HEK293 (cell line): ENCODE data around the gene CARD6.
A peak's percentile ranks its signal among the peaks of the same experiment; 100 is the strongest.

ENCODE experiments used
- PRDM1 ChIP-seq: fragments of 450-650 bp; formaldehyde crosslinking; IDR thresholded peaks from 2 replicates; pipeline ENCODE4; 2016; ENCODE audit warnings: missing biosample characterization, missing genetic modification characterization
- PRDM10 ChIP-seq: fragments of 450-650 bp; formaldehyde crosslinking; IDR thresholded peaks from 2 replicates; pipeline ENCODE4 v1.5.1; 2016; ENCODE audit warnings: missing biosample characterization, missing genetic modification characterization
- TCF7L2 ChIP-seq: IDR thresholded peaks from 2 replicates; pipeline ENCODE4 v1.6.1; 2011; ENCODE audit warnings: low read depth, mild to moderate bottlenecking, inconsistent platforms, low read length, moderate library complexity, borderline replicate concordance
- ZNF24 ChIP-seq: fragments of 450-650 bp; formaldehyde crosslinking; IDR thresholded peaks from 2 replicates; pipeline ENCODE4 v1.5.1; 2016; ENCODE audit warnings: missing biosample characterization, missing genetic modification characterization
- ZNF423 ChIP-seq: fragments of 450-650 bp; formaldehyde crosslinking; IDR thresholded peaks from 2 replicates; pipeline ENCODE4 v1.5.1; 2016; ENCODE audit warnings: missing biosample characterization, missing genetic modification characterization
- ZNF626 ChIP-seq: fragments of 450-650 bp; sonication (Bioruptor Pico); formaldehyde crosslinking; IDR thresholded peaks from 2 replicates; pipeline ENCODE4 v1.5.1; 2018; ENCODE audit warnings: missing biosample characterization, missing genetic modification characterization, inconsistent platforms
- TF ChIP-seq, protein P1 (sequence below): fragments of 450-650 bp; formaldehyde crosslinking; IDR thresholded peaks from 2 replicates; pipeline ENCODE4 v1.5.1; 2016; ENCODE audit warnings: missing biosample characterization, missing genetic modification characterization

- TF ChIP-seq PRDM10 (tag by site-specific recombination): peak; percentile 29; the same call in 1 of the 2 replicates
- TF ChIP-seq, protein P1, sequence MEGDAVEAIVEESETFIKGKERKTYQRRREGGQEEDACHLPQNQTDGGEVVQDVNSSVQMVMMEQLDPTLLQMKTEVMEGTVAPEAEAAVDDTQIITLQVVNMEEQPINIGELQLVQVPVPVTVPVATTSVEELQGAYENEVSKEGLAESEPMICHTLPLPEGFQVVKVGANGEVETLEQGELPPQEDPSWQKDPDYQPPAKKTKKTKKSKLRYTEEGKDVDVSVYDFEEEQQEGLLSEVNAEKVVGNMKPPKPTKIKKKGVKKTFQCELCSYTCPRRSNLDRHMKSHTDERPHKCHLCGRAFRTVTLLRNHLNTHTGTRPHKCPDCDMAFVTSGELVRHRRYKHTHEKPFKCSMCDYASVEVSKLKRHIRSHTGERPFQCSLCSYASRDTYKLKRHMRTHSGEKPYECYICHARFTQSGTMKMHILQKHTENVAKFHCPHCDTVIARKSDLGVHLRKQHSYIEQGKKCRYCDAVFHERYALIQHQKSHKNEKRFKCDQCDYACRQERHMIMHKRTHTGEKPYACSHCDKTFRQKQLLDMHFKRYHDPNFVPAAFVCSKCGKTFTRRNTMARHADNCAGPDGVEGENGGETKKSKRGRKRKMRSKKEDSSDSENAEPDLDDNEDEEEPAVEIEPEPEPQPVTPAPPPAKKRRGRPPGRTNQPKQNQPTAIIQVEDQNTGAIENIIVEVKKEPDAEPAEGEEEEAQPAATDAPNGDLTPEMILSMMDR (tag by site-specific recombination): 0 out of 2 replicates have a peak, but pooled peaks have one; percentile 11
- TF ChIP-seq PRDM1 (tag by site-specific recombination): peak; percentile 95
- no peak for TF ChIP-seq TCF7L2
- no peak for TF ChIP-seq ZNF24 (tag by site-specific recombination)
- no peak for TF ChIP-seq ZNF423
- TF ChIP-seq ZNF626 (tag by site-specific recombination): no peak
These were observed at the start of gene CARD6 for GRCh38 chr5:40841068-40841805.
